ENCODE results near the gene CMIP. TPM values are rescaled to one million over a fixed set of nuclear protein-coding genes. Genes with fewer than 3 reads are reported as not detected.

CMIP gene
- total and polyA plus RNA-seq, 10 of the 15 experiments (the other 5 are each of a cell fraction or from before 2014, with no cell fraction given), result 1.2 to 43.2 (median 4.4) TPM

GRCh38 chr16:81565321-81566028 is 120.9 kb downstream of the CMIP start:
- no peak overlapping the region for H2AFZ ChIP-seq (ENCODE audit: control insufficient read depth, low read depth, low read length)
- H3K27me3 ChIP-seq (replicated peaks in 1 of 2; ENCODE audit: control insufficient read depth in 2 of 2, insufficient read depth in 2 of 2, low read length in 1 of 2), result no peaks in the 10 kb centered on the region
- no peak for FAIRE-seq
- CTCF ChIA-PET, result interaction anchor here (0.9 kb wide), 1 partner anchor 59 kb away, joined by 3 read pairs; no protein-coding TSS in a partner anchor
- in situ Hi-C loops (cut with MboI), result no loop called here
- ATAC-seq, result no peak
- SMC1A ChIA-PET (ENCODE audit: uncharacterized antibody, unreplicated experiment), result no interaction called here
- no peak overlapping the region for H3K9ac ChIP-seq (ENCODE audit: control insufficient read depth, insufficient read depth, low read length)
- RAD21 ChIA-PET (ENCODE audit: unreplicated experiment), result no interaction called here
- no peaks in the 10 kb centered on the region for H3K4me1 ChIP-seq (ENCODE audit: control insufficient read depth, insufficient read depth, low read length)
- no peak overlapping the region for H3K27ac ChIP-seq (ENCODE audit: control insufficient read depth, insufficient read depth)
- no peaks in the 10 kb centered on the region; the same call in none of the 2 replicates for H3K79me2 ChIP-seq (ENCODE audit: control insufficient read depth, insufficient read depth, low read length)
- H4K20me1 ChIP-seq (ENCODE audit: control insufficient read depth, insufficient read depth), result no peaks in the 10 kb centered on the region; the same call in 1 of the 2 replicates
- DNase-seq (ENCODE audit: low read depth, low spot score), result no peak
- POLR2A ChIA-PET, result no interaction called here
- 84% methylated on average over 20 of the region's 20 CpGs for WGBS (ENCODE audit: insufficient coverage, insufficient replicate concordance, low lambda C conversion rate, missing lambda C conversion rate)
- H3K4me3 ChIP-seq, result no peak overlapping the region
- H3K36me3 ChIP-seq (ENCODE audit: control insufficient read depth in 2 of 2, insufficient read depth in 2 of 2, low read length in 1 of 2), result peaks cover 2% of the 10 kb centered on the region in 2 experiments; a peak in 3 of 4 replicates
- no peaks in the 10 kb centered on the region; the same call in 2 of the 3 replicates for H3K9me3 ChIP-seq (replicated peaks; ENCODE audit: control insufficient read depth, insufficient read depth, low read length)
- H3K4me2 ChIP-seq (ENCODE audit: control insufficient read depth, insufficient read depth), result no peak overlapping the region
- intact Hi-C loops (cut with micrococcal nuclease; ENCODE audit: unreplicated experiment), result no loop called here
- BruUV-seq (replicated peaks), result no TSS peak
- TF ChIP-seq RFX5 (IDR thresholded peaks at IDR 0.05; ENCODE audit: low read depth, low read length) (no peak), MLLT1 (IDR thresholded peaks at IDR 0.05) (no peak), RAD51 (IDR thresholded peaks at IDR 0.05) (no peak), WRNIP1 (IDR thresholded peaks at IDR 0.05; ENCODE audit: borderline replicate concordance, low read depth, low read length) (no peak), SUZ12 (IDR thresholded peaks at IDR 0.05; ENCODE audit: unreplicated experiment) (no peak), SREBF1 (IDR thresholded peaks at IDR 0.05; ENCODE audit: low read length) (no peak), CREM (IDR thresholded peaks at IDR 0.05; ENCODE audit: low read depth) (no peak), JUNB (IDR thresholded peaks at IDR 0.05) (no peak), KAT2A (conservative IDR thresholded peaks at IDR 0.05; ENCODE audit: control insufficient read depth, low read depth, low read length) (no peak), MXI1 (IDR thresholded peaks at IDR 0.05; ENCODE audit: low read depth, low read length) (no peak), CEBPB (IDR thresholded peaks at IDR 0.05; ENCODE audit: borderline replicate concordance in 1 of 2, low read depth in 2 of 2, low read length in 2 of 2) (no peak), SRF (IDR thresholded peaks at IDR 0.05; ENCODE audit: low read depth in 2 of 2, low read length in 2 of 2) (no peak), HDGF (IDR thresholded peaks at IDR 0.05) (no peak)
- TF ChIP-seq, protein P1, sequence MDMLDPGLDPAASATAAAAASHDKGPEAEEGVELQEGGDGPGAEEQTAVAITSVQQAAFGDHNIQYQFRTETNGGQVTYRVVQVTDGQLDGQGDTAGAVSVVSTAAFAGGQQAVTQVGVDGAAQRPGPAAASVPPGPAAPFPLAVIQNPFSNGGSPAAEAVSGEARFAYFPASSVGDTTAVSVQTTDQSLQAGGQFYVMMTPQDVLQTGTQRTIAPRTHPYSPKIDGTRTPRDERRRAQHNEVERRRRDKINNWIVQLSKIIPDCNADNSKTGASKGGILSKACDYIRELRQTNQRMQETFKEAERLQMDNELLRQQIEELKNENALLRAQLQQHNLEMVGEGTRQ (IDR thresholded peaks at IDR 0.05; ENCODE audit: borderline replicate concordance, low read depth, low read length), result no peak
- TF ChIP-seq, protein P2, sequence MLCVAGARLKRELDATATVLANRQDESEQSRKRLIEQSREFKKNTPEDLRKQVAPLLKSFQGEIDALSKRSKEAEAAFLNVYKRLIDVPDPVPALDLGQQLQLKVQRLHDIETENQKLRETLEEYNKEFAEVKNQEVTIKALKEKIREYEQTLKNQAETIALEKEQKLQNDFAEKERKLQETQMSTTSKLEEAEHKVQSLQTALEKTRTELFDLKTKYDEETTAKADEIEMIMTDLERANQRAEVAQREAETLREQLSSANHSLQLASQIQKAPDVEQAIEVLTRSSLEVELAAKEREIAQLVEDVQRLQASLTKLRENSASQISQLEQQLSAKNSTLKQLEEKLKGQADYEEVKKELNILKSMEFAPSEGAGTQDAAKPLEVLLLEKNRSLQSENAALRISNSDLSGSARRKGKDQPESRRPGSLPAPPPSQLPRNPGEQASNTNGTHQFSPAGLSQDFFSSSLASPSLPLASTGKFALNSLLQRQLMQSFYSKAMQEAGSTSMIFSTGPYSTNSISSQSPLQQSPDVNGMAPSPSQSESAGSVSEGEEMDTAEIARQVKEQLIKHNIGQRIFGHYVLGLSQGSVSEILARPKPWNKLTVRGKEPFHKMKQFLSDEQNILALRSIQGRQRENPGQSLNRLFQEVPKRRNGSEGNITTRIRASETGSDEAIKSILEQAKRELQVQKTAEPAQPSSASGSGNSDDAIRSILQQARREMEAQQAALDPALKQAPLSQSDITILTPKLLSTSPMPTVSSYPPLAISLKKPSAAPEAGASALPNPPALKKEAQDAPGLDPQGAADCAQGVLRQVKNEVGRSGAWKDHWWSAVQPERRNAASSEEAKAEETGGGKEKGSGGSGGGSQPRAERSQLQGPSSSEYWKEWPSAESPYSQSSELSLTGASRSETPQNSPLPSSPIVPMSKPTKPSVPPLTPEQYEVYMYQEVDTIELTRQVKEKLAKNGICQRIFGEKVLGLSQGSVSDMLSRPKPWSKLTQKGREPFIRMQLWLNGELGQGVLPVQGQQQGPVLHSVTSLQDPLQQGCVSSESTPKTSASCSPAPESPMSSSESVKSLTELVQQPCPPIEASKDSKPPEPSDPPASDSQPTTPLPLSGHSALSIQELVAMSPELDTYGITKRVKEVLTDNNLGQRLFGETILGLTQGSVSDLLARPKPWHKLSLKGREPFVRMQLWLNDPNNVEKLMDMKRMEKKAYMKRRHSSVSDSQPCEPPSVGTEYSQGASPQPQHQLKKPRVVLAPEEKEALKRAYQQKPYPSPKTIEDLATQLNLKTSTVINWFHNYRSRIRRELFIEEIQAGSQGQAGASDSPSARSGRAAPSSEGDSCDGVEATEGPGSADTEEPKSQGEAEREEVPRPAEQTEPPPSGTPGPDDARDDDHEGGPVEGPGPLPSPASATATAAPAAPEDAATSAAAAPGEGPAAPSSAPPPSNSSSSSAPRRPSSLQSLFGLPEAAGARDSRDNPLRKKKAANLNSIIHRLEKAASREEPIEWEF (IDR thresholded peaks at IDR 0.05; ENCODE audit: insufficient replicate concordance, low read depth, low read length), result no peak

Measured in GM12878 (cell line).